HFF-Myc (cell line): Measurements from ENCODE around the gene CDH4.

Experiments used
- DNase-seq: peaks from one replicate; pipeline ENCODE4 v3.0.0-alpha.2; 2011; ENCODE audit warnings: low read depth; ENCODE audit errors: extremely low read depth
- H3K4me3 ChIP-seq: replicated peaks from 2 replicates; pipeline ENCODE4 v1.5.1; 2011; ENCODE audit warnings: low read depth, mild to moderate bottlenecking, control low read depth, low read length
- TF ChIP-seq, protein P1 (sequence below): IDR thresholded peaks from 2 replicates; pipeline ENCODE4 v1.5.1; 2012; ENCODE audit warnings: mild to moderate bottlenecking, low read depth, low read length, control low read depth; ENCODE audit errors: missing control alignments

CDH4 gene

DNA sequence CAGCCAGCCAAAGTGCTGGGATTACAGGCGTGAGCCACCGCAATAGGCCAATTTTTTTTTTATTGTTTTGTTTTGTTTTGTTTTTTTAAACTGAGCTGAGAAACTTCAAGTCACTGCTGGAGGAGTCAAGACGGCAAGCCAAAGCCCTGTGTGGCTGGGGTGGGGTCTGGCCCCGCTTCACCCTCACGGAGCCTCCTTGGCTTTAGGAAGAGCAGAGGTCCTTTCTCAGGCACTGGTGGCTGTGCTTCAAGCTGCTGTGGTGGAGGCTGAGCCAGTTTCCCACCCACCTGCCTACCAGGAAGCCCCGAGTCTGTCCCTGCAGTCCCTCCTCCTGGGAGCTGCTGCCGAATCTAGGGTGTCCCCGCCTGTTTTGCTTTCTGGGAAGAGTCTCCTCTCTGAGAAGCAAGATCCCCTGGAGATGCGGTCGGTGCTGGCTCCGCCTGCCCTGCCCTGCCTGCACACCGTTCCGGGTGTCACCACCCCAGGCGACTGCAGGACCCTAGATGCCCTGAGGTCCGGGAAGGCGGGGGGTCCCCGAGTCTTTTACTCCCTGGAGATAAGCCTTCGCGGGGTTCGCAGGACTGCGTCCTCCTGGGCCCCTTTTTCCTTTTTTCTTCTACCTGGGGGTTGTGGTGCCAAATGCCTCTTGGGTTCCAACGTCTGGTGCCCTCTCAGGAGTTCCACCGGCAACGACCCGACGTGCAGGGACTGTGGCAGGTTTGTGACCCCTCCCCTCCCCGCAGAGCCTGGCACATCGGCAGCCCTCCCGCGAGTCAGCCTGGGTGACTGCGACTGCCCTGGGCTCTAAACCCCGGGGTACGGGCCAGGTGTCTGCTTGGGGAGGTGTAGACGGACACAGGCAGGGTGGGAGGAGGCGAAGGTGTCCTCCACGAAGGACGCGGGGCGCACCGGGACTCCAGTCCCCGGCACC lies 712.9 kb downstream of the CDH4 start:
- TF ChIP-seq, protein P1, sequence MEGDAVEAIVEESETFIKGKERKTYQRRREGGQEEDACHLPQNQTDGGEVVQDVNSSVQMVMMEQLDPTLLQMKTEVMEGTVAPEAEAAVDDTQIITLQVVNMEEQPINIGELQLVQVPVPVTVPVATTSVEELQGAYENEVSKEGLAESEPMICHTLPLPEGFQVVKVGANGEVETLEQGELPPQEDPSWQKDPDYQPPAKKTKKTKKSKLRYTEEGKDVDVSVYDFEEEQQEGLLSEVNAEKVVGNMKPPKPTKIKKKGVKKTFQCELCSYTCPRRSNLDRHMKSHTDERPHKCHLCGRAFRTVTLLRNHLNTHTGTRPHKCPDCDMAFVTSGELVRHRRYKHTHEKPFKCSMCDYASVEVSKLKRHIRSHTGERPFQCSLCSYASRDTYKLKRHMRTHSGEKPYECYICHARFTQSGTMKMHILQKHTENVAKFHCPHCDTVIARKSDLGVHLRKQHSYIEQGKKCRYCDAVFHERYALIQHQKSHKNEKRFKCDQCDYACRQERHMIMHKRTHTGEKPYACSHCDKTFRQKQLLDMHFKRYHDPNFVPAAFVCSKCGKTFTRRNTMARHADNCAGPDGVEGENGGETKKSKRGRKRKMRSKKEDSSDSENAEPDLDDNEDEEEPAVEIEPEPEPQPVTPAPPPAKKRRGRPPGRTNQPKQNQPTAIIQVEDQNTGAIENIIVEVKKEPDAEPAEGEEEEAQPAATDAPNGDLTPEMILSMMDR, result no peak
- H3K4me3 ChIP-seq, result no peak overlapping the region
- no peak for DNase-seq

DNA sequence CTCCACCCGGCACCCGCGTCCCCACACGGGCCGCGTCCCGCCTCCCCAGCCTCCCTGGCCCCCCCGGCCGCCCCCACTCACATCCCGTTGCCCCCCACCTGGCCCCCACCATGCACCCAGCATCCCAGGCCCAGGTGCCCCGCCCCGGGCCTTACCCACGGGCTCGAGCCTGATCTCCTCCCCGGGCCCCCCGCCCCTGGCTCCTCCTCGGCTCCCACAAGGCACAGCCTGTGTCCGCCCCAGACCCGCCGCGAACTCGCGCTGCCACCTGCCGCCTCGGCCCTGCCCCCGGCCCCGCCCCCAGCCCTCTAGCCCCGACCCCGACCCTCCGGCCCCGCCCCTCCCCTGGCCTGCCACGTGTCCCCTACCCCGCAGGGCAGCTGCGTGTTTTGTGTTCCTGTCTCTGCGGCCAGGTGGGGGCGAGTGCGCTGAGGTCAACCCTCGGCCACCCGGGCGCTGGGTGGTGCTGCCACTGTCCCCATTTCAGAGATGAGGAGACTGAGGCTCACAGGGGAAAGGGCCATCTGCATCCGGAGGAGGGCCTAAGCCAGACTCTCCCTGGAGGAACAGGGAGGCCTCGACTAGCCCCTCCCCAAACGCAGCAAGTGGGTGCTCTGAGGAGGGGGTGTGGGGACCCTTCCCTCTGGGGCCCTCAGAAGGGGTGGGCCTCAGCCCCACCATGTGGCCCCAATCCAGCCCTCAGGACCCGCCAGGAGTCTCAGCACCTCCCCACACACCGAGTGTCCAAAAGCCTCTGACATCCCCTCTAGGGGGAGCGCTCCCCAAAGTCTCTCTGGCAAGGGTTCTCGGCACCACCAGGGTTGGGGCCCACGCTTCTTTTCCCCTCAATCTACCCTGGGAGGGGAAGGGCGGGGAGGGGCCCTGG lies 713.8 kb downstream of the CDH4 start:
- H3K4me3 ChIP-seq, result no peak overlapping the region
- TF ChIP-seq, protein P1, result peak; percentile 12
- DNase-seq, result no peak

DNA sequence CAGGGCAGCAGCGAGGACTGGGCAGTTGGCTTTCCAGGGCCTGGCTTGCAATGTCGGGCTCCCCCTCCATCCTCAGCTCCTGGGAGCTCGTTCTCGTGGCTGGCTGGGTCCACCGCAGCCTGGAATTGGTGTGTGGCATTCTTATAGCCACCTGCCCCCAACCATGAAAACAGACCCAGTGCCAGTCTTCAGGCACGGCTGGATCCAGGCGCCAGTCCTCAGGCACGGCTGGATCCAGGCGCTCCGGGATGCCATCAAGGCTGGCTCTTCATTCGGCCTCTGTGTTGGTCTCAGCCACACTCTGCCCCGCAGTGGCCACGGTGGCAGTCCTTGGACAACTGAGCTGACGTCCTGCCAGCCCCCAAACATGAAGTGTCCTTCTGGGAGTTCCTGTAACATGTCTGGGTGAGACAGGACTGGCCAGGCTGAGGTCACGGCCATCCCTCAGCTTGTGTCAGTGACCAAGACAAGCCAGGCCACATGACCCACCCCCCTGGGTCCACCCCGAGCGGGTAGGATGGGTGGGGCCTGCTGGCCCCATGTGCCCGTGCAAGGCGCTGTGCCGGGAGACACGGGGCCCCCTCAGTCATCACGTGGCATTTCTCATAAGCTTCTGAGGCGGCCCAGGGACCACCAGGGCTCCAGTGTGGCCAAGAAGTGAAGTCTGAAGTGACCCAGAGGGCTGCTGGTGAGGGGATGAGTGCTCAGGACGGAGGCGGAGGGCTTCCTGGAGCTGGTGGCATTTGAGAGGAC lies 714.6 kb downstream of the CDH4 start:
- no peak for DNase-seq
- H3K4me3 ChIP-seq, result no peak overlapping the region
- TF ChIP-seq, protein P1, result no peak

DNA sequence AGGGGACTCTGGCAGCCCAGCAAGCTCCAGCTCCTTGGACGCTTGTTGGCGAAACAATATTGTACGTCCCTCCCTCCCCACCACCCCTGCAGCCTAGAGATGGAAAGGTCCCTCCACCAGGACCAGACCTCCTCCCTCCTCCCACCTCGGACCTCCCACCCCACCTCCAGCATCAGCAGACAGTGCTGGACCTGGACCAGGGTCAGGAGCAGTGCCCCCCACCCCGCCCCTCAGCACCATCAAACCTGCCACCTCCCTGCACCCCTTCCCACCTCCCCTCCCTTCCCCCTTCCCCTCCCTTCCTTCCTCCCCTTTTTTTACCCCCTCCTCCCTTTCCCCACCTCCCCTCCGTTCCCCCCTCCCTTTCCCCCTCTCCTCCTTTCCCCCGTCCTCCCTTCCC lies 715.2 kb downstream of the CDH4 start:
- DNase-seq, result no peak
- TF ChIP-seq, protein P1, result no peak
- no peak overlapping the region for H3K4me3 ChIP-seq

DNA sequence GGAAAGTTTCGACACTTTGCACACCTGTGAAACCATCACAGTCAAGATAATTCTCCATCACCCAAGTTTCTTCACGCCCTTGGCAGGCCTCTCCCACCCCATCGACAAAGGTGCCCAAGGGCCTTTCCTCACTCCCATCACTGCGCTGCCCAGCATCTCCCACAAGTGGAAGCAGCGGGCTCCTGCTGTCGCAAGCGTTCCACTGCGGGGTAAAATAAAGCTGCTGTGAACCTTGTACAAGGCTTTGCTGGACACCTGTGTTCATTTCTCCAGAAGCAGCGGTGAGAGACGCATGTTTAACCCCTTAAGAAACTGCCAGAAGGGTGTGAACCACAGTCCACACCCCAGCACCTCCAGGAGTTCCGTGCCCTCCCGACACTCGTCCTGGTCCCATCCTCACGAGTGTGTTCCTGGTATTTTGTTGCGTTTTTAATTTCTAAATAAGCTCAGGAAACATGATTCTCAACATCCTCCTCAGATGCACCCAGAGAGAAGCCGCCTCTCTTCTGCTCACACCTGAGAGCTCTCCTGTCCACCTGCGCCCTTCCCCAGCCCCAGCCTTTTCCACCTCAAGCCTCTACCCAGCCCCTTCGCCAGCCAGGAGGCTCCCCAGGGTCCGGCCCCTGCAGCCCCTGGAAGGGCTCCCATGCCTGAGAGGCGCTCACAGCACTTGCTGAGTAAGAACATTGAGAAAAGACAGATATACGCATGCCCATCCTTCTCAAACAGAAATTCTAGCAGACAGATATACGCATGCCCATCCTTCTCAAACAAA lies 716.2 kb downstream of the CDH4 start:
- TF ChIP-seq, protein P1, result no peak
- H3K4me3 ChIP-seq, result no peak overlapping the region
- DNase-seq, result no peak

DNA sequence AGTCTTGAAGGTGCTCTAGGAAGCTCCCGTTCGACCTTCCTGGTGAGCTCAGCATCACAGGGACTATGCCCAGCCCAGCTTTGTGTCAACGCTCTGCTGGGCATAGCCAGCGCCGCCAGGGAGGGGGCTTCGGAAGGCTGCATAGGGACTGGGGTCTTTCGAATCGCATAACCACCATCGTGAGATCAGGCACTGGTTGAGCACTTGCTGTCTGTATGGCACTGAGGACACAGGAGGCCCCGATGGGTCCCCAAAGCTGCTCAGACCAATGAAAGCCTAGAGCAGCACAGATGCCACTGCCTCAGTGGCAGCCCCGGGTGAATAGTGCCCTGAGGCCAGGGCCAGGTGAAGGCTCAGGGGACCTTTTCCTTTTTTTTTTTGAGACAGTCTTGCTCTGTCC lies 716.9 kb downstream of the CDH4 start:
- DNase-seq, result no peak
- no peak overlapping the region for H3K4me3 ChIP-seq
- TF ChIP-seq, protein P1, result no peak
